GM10266 (cell line): Measurements from ENCODE around the gene CRHR1.

Source experiments
- DNase-seq: peaks from one replicate; pipeline ENCODE4 v3.0.0; 2012; ENCODE audit errors: extremely low spot score
- CTCF ChIP-seq: IDR thresholded peaks from 2 replicates; pipeline ENCODE4 v1.5.1; 2012; ENCODE audit warnings: mild to moderate bottlenecking, low read depth; ENCODE audit not compliant: control insufficient read depth, insufficient read depth; ENCODE audit errors: missing control alignments

Gene CRHR1

GRCh38 chr17:45745601-45746494 lies 38.3 kb upstream of the CRHR1 start:
- DNase-seq: no peak
- no peak for TF ChIP-seq CTCF

- DNase-seq: no peak
- TF ChIP-seq CTCF: no peak
These were observed 36.2 kb upstream of the CRHR1 start for GRCh38 chr17:45747911-45748310.

- TF ChIP-seq CTCF: no peak
- no peak for DNase-seq
These were observed 35.3 kb upstream of the CRHR1 start for GRCh38 chr17:45748731-45749310.

GRCh38 chr17:45749831-45750335 lies 34.2 kb upstream of the CRHR1 start:
- TF ChIP-seq CTCF: no peak
- DNase-seq: no peak

GRCh38 chr17:45750779-45751440 lies 33.2 kb upstream of the CRHR1 start:
- no peak for TF ChIP-seq CTCF
- no peak for DNase-seq

- no peak for DNase-seq
- TF ChIP-seq CTCF: no peak
These were observed 32.7 kb upstream of the CRHR1 start for GRCh38 chr17:45751466-45751865.
